HepG2 (cell line): Measurements from ENCODE around the gene ANKS6.

Experiments
- CTCF ChIP-seq: sonication (generic); formaldehyde crosslinking; IDR thresholded peaks from 2 replicates; pipeline ENCODE4 v1.5.0; 2020; ENCODE audit warnings: mild to moderate bottlenecking, missing genetic modification reagents, moderate library complexity
- PITX1 ChIP-seq: sonication (generic); formaldehyde crosslinking; IDR thresholded peaks from 2 replicates; pipeline ENCODE4 v1.5.1; 2020; ENCODE audit warnings: mild to moderate bottlenecking, missing genetic modification reagents
- POLR2AphosphoS5 ChIP-seq: IDR thresholded peaks from 2 replicates; pipeline ENCODE4 v1.6.1; 2012; ENCODE audit warnings: low read depth, low read length
- RBFOX2 ChIP-seq: fragments of 200-400 bp; formaldehyde crosslinking; IDR thresholded peaks from 2 replicates; pipeline ENCODE4 v1.6.1; 2017; ENCODE audit warnings: low read depth, mild to moderate bottlenecking, low read length
- SP1 ChIP-seq, 2 experiments: fragments of 450-650 bp in 1 of 2; sonication (generic) in 1 of 2; formaldehyde crosslinking in 1 of 2; IDR thresholded peaks; 2 replicates each; pipeline versions ENCODE4 v1.4.0 to v1.6.1; 2016 to 2020; ENCODE audit warnings: missing genetic modification reagents in 1 of 2
- TERF1 ChIP-seq: sonication (generic); formaldehyde crosslinking; IDR thresholded peaks from 2 replicates; pipeline ENCODE4 v1.8.0; 2022; ENCODE audit warnings: mild to moderate bottlenecking, missing genetic modification reagents, moderate library complexity
- TF ChIP-seq, protein P1 (sequence below): sonication (generic); formaldehyde crosslinking; IDR thresholded peaks from 2 replicates; pipeline ENCODE4 v1.5.0; 2020; ENCODE audit warnings: mild to moderate bottlenecking, missing genetic modification reagents, borderline replicate concordance
- TF ChIP-seq, protein P2 (sequence below): sonication (generic); formaldehyde crosslinking; IDR thresholded peaks from 2 replicates; pipeline ENCODE4 v1.4.0; 2020; ENCODE audit warnings: low read depth, mild to moderate bottlenecking, missing genetic modification reagents

GRCh38 chr9:98777618-98778017, 18.7 kb downstream of the ANKS6 start:
- TF ChIP-seq PITX1 (CRISPR knock-in tag): no peak
- no peak for TF ChIP-seq SP1 (IDR thresholded peaks at IDR 0.05)
- no peak for TF ChIP-seq SP1 (CRISPR knock-in tag; IDR thresholded peaks at IDR 0.05)
- TF ChIP-seq TERF1 (CRISPR knock-in tag): no peak
- TF ChIP-seq, protein P1, sequence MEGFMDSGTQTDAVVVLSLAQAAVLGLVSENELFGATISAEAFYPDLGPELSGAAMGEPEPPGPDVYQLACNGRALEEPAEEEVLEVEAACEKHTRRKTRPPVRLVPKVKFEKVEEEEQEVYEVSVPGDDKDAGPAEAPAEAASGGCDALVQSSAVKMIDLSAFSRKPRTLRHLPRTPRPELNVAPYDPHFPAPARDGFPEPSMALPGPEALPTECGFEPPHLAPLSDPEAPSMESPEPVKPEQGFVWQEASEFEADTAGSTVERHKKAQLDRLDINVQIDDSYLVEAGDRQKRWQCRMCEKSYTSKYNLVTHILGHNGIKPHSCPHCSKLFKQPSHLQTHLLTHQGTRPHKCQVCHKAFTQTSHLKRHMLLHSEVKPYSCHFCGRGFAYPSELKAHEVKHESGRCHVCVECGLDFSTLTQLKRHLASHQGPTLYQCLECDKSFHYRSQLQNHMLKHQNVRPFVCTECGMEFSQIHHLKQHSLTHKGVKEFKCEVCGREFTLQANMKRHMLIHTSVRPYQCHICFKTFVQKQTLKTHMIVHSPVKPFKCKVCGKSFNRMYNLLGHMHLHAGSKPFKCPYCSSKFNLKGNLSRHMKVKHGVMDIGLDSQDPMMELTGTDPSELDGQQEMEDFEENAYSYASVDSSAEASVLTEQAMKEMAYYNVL: no peak
- TF ChIP-seq CTCF (CRISPR knock-in tag): no peak
- no peak for TF ChIP-seq RBFOX2
- TF ChIP-seq, protein P2, sequence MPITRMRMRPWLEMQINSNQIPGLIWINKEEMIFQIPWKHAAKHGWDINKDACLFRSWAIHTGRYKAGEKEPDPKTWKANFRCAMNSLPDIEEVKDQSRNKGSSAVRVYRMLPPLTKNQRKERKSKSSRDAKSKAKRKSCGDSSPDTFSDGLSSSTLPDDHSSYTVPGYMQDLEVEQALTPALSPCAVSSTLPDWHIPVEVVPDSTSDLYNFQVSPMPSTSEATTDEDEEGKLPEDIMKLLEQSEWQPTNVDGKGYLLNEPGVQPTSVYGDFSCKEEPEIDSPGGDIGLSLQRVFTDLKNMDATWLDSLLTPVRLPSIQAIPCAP (CRISPR knock-in tag): no peak
- no peak for TF ChIP-seq POLR2AphosphoS5
